Brain pericyte (primary cell): Measurements from ENCODE around the gene NECTIN1.

Experiments
- DNase-seq: peaks from one replicate; pipeline ENCODE4 v3.0.0-alpha.2; 2012; ENCODE audit warnings: low read depth, low spot score

NECTIN1 gene

DNA sequence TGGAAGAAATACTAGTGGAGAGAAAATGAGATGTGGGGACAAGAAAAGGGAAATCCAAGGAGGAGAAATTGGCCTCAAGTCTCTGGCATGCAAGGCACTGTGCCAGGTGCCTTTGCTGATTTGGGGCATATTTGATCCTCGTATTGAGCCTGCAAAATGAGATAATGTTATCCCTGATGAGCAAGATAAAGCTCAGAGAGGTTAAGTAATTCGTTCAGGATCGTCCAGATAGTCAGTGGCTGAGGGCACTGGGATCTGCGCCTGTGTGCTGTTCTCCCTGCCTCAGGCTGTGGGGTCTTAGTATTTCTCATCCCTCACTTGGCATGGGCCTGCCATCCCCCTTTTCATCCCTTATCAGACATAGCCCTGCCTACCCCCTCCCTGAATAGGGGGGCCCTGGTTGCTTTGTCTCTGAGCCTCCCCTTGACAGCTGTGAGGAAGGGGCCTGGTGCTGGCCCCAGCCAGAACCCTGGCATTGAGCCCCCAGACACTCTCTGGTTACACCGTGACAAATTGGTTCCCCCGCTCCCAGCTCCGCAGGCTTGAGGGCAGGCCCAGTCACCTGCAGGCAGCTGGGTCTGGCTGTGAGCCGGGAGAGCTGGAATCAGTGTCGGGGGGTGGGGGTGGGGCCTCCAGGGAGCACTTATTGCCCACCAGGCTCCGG, 85.7 kb downstream of the NECTIN1 start:
- DNase-seq, result no peak

- DNase-seq, result no peak
These were observed 86.8 kb downstream of the NECTIN1 start for GRCh38 chr11:119641983-119642745.

GRCh38 chr11:119640541-119640940, 88.5 kb downstream of the NECTIN1 start:
- no peak for DNase-seq

- DNase-seq, result no peak
These were observed 89.3 kb downstream of the NECTIN1 start for GRCh38 chr11:119639642-119640205.

- no peak for DNase-seq
These were observed 90.1 kb downstream of the NECTIN1 start for GRCh38 chr11:119638851-119639250.

- no peak for DNase-seq
These were observed 91.5 kb downstream of the NECTIN1 start for GRCh38 chr11:119637481-119637880.

- no peak for DNase-seq
These were observed 93.2 kb downstream of the NECTIN1 start for GRCh38 chr11:119635776-119636175.

- no peak for DNase-seq
These were observed 93.8 kb downstream of the NECTIN1 start for GRCh38 chr11:119635041-119635740.

DNA sequence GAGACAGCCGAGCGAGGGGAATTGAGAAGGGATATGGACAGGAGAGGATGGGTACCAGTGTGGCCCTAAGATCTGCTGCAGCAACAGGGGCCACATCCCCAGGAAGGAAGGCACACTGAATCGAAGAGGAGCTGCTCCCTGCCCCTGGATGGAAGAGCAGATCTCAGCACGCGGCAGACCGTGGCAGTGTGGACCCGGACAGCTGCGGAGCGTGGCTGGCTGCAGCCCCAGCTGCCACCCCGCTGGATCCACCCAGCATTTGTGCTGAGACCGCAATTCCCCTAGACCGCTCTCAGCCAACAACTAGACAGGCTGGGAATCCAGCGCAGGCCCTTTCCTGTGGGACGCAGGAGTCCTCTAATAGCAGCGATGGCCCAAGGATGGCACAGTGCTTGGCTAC, 94.7 kb downstream of the NECTIN1 start:
- DNase-seq, result no peak

DNA sequence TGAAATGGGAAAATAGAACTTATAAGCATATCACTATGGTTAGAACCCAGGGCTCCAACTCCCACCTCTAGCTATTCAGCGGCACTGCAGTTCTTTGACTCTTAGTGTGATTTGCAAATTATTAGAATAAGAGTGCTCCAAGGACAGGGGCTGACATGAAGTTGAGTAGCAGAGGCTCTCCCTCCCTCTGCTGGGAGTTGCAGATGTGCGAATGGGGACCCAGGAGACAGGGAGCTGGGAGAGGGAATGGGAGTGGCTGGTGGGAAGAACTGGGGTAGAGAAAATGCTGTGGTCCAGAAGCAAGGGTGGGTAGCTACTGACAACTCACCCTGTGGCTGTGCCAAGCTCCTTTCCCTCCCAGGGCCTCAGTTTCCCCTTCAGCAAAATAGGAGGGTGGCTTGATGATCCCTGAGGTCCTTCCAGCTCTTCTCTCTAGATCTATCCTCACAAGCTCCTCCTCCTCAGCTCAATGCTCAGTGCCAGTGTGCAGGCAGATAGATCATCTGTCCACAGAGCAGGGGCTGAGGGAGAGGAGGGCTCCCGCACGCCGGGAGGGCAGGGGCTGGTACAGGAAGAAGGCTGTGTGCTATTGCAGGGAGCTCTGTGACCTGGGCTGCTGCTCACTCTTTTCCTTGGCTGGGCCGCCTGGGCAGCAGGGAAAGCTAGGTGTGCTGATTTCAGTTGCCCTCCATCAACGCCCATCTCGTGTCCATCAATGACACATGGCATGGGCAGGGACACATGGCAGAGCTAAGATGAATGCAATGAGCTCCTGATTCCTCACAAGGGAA, 99.0 kb downstream of the NECTIN1 start:
- DNase-seq, result no peak

DNA sequence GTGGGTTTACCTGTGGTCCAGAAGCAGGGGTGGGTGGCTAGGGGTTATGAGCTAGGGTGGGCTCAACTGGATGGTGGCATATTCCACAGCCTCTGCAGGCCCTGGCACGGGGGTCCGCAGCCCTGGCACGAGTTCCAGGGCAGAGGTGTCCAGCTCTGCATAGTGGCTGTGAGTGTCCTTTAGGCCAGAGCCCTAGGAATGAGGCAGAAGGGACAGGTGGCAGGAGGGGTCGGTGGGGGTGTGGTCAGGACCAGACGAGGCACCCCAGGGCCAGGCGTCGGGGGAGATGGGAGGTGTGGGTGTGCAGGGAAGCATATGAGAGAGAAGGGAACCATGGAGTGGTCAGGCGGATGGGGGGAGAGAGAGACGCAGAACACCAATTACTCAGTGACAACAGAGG, 99.9 kb downstream of the NECTIN1 start:
- DNase-seq, result no peak

GRCh38 chr11:119627286-119627685, 101.7 kb downstream of the NECTIN1 start:
- DNase-seq, result no peak

GRCh38 chr11:119626871-119627270, 102.1 kb downstream of the NECTIN1 start:
- DNase-seq, result no peak

DNA sequence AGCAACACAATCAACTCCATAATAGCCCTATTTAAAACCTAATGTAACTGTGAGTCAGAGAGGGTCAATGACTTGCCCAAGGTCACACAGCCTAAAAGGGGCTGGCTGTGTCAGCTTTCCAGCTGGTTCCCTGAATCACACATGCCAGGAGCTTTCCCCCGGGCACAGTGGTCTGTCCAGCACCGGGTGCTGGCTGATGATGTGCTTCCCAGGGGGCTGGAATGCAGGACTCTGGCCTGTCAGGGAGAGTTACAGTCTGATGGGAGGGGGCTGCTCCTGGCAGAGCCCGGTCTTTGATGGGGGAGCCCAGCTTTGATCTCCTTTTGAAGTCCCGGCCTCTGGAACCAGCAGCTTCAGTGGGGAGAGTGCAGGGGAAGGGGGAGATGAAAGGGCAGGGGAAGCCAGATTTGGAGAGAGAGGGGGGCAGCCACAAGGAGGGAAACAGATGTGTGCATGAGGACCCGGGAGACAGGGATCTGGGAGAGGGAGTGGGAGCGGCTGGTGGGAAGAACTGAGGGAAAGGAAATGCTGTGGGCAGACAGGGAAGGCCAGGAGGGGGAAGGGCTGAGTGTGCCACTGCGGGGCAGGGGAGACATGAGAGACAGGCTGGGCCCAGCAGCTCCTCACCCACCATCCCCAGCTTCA, 102.7 kb downstream of the NECTIN1 start:
- no peak for DNase-seq

DNA sequence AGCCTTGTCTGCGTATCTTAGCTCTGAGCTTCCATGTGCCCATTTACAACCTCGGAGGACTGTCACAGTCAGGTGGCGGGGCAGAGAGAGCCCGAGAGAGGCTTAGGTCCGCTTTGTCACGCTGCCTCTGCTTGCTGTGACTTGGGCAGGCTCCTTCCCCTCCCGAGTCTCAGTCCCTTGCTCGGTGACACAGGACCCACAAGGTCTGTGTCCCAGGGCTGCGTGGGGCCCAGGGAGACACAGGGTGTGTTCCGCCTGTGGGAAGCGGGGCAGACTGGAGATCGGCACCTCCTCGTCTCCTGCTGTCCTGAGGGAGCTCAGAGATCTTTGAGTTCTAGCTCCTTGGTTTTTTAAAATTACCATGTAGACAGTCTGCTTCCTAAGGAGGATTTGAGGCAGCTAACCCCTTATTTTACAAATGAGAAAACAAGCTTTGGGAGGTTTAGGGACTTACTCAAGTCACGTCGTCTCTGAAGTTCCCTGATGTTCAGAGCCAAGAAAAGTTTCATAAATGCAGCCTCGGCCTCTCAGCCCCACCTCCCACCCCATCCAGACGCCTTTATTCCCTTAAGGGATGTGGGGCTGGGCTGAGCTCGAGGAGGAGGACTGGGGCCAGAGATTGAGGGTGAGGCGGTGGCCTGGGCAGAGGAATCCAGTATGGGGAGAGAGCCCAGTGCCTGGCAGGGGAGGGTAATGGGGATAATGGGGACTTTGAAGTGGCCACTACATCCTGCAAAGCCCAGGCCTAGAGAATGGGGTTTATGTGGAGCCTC, 103.6 kb downstream of the NECTIN1 start:
- no peak for DNase-seq

GRCh38 chr11:119624629-119625028, 104.4 kb downstream of the NECTIN1 start:
- DNase-seq, result no peak

- DNase-seq, result no peak
These were observed 104.8 kb downstream of the NECTIN1 start for GRCh38 chr11:119624102-119624615.

- DNase-seq, result no peak
These were observed 105.3 kb downstream of the NECTIN1 start for GRCh38 chr11:119623682-119624081.

DNA sequence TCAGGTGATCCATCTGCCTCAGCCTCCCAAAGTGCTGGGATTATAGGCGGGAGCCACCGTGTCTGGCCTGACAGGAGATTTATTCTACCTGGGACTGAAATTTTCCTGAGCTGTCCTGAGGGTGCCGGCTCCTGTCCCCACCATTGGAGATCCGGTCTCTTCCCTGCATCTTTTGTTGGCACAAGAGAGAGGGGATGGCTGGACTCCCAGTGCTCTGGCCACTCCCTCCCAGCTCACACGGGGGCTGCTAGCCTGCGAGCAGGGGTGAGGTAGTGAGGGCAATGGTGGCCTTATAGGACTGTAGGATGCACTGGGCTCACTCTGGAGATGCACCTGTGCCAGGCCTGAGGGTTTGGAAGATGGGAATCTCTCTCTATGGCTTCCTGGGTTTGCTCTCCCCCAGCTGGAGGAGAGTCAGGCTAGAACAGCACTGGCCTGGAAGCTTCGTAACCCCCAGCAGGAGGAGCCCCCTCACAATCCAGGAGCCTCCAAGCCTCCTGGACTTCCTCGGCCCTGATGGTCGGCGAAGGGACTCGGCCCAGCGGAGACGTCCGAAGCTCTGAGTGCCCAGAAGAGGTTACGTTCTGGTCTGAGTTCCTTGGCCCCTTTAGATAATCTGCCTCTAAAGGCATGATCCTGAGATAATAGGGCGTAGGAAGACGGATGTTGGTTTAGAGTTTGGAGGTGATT, 106.4 kb downstream of the NECTIN1 start:
- no peak for DNase-seq
